H1 (cell line): ENCODE measurements around the gene FOXL2NB.
A peak's percentile ranks its signal among the peaks of the same experiment; 100 is the strongest.

Source experiments
- JUND ChIP-seq: IDR thresholded peaks from 2 replicates; pipeline ENCODE4 v1.6.1; 2011; ENCODE audit warnings: mild to moderate bottlenecking, improper control_type of control experiment, low read length
- KDM5A ChIP-seq: fragments of 200-600 bp; IDR thresholded peaks from 2 replicates; pipeline ENCODE4 v1.7.1; 2012; ENCODE audit warnings: mild to moderate bottlenecking, low read length, inconsistent platforms, mixed read lengths
- MAX ChIP-seq: IDR thresholded peaks from 2 replicates; pipeline ENCODE4 v1.6.1; 2012; ENCODE audit warnings: inconsistent platforms
- NRF1 ChIP-seq: IDR thresholded peaks from 2 replicates; pipeline ENCODE4 v1.6.1; 2011; ENCODE audit warnings: mild to moderate bottlenecking, low read depth, low read length, improper control_type of control experiment
- POLR2A ChIP-seq, 2 experiments: IDR thresholded peaks; 1 replicate in 1 of 2; 2 replicates in 1 of 2; pipeline ENCODE4 v1.6.1; 2011; ENCODE audit warnings: low read depth in 2 of 2, low read length in 2 of 2, mild to moderate bottlenecking in 2 of 2; ENCODE audit errors: control extremely low read depth in 1 of 2
- POU5F1 ChIP-seq: IDR thresholded peaks from 2 replicates; pipeline ENCODE4 v1.6.1; 2011; ENCODE audit warnings: low read depth, mild to moderate bottlenecking, low read length, moderate library complexity
- RAD21 ChIP-seq, 2 experiments: IDR thresholded peaks in 1 of 2; conservative IDR thresholded peaks in 1 of 2; 2 replicates each; pipeline ENCODE4 v1.6.1; 2011; ENCODE audit warnings: low read depth in 2 of 2, low read length in 2 of 2, improper control_type of control experiment in 1 of 2, inconsistent platforms in 1 of 2, mild to moderate bottlenecking in 1 of 2, moderate library complexity in 1 of 2
- RNF2 ChIP-seq: fragments of 200-900, 300-1000 bp; sonication (generic); IDR thresholded peaks from 2 replicates; pipeline ENCODE4 v1.7.1; 2016; ENCODE audit warnings: borderline replicate concordance, low read depth, mild to moderate bottlenecking, antibody characterized with exemption, low read length; ENCODE audit not compliant: poor library complexity, severe bottlenecking; ENCODE audit errors: missing control alignments
- RXRA ChIP-seq: IDR thresholded peaks from 2 replicates; pipeline ENCODE4 v1.6.1; 2011; ENCODE audit warnings: low read depth, mild to moderate bottlenecking, low read length, moderate library complexity; ENCODE audit not compliant: insufficient read depth
- ZNF274 ChIP-seq: IDR thresholded peaks from 2 replicates; pipeline ENCODE4 v1.7.0; 2012; ENCODE audit warnings: low read length, borderline replicate concordance; ENCODE audit errors: extremely low read depth
- TF ChIP-seq, protein P1 (sequence below), 3 experiments: IDR thresholded peaks; 1 replicate in 2 of 3; 2 replicates in 1 of 3; pipeline versions ENCODE4 v1.5.1 to v1.6.1; 2011; ENCODE audit warnings: low read length in 3 of 3, mild to moderate bottlenecking in 3 of 3, inconsistent platforms in 2 of 3, low read depth in 1 of 3, moderate library complexity in 1 of 3; ENCODE audit not compliant: insufficient read depth in 1 of 3; ENCODE audit errors: control extremely low read depth in 1 of 3

DNA sequence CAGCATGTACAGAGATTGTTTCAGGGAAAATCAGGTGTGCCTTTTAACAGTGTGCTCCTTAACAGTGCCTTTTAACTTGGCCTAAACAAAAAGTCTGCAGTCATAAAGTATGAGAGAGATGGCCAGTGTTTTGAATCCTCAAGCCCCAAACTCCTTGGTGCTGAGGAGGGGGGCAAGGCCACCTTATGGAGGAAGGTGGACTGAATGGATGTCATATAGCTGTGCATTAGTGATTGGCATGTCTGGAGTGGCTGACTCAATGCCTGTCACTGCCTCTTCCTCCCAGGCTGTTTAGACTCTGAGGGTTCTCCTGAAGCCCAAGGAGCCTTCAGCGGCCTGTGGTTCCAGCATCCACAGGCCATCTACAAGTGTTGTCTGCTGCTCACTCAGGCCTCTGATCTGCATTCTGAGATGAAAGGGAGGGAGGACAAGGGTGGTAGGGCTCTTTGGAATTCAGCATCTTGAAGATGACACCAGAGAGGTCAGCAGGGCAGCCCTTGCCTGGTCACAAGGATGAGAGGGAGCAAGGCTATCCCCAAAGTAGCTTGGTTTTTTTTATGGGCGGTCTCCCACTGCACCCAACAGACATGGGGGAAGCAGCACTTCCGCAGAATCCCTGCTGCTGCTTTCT lies 1.5 kb downstream of the FOXL2NB start:
- no peak for TF ChIP-seq MAX
- TF ChIP-seq ZNF274, result no peak
- no peak for TF ChIP-seq JUND
- TF ChIP-seq RNF2, result no peak
- no peak for TF ChIP-seq KDM5A
- no peak for TF ChIP-seq RXRA
- TF ChIP-seq, protein P1, sequence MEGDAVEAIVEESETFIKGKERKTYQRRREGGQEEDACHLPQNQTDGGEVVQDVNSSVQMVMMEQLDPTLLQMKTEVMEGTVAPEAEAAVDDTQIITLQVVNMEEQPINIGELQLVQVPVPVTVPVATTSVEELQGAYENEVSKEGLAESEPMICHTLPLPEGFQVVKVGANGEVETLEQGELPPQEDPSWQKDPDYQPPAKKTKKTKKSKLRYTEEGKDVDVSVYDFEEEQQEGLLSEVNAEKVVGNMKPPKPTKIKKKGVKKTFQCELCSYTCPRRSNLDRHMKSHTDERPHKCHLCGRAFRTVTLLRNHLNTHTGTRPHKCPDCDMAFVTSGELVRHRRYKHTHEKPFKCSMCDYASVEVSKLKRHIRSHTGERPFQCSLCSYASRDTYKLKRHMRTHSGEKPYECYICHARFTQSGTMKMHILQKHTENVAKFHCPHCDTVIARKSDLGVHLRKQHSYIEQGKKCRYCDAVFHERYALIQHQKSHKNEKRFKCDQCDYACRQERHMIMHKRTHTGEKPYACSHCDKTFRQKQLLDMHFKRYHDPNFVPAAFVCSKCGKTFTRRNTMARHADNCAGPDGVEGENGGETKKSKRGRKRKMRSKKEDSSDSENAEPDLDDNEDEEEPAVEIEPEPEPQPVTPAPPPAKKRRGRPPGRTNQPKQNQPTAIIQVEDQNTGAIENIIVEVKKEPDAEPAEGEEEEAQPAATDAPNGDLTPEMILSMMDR (IDR thresholded peaks at IDR 0.05; ENCODE audit: control extremely low read depth in 1 of 3, insufficient read depth in 1 of 3, low read depth in 1 of 3, low read length in 3 of 3), result no peak
- peak in 1 of 2 experiments; percentile 31; a peak in 1 of 3 replicates for TF ChIP-seq POLR2A (IDR thresholded peaks at IDR 0.05; ENCODE audit: control extremely low read depth in 1 of 2, low read depth in 2 of 2, low read length in 2 of 2)
- no peak for TF ChIP-seq POU5F1
- TF ChIP-seq NRF1, result no peak
- TF ChIP-seq RAD21 (IDR thresholded peaks at IDR 0.05 in 1 of 2, conservative IDR thresholded peaks at IDR 0.05 in 1 of 2; ENCODE audit: low read depth in 2 of 2, low read length in 2 of 2), result no peak
